ENCODE data around the gene KRTAP10-2.

The KRTAP10-2 gene

GRCh38 chr21:44529011-44529421 lies 22.3 kb downstream of the KRTAP10-2 start (continued):
- TF ChIP-seq PRDM10 (tag by site-specific recombination; IDR thresholded peaks at IDR 0.05) (no peak), ZNF416 (tag by site-specific recombination; IDR thresholded peaks at IDR 0.05) (no peak), FEZF1 (tag by site-specific recombination; IDR thresholded peaks at IDR 0.05) (no peak)

GRCh38 chr21:44528634-44528995 lies 22.7 kb downstream of the KRTAP10-2 start:
- no peaks in the 10 kb centered on the region for H3K36me3 ChIP-seq (ENCODE audit: control insufficient read depth in 2 of 2, insufficient read depth in 1 of 2, low read length in 2 of 2)
- ChIA-PET CTCF (no interaction called here), POLR2A (no interaction called here)
- no peak overlapping the region for H3K4me3 ChIP-seq (ENCODE audit: low read depth, low read length)
- H3K9me3 ChIP-seq (ENCODE audit: control insufficient read depth, insufficient read depth, low read depth, low read length), result no peaks in the 10 kb centered on the region
- H3K27ac ChIP-seq (ENCODE audit: extremely low read depth, low read depth, low read length), result no peak overlapping the region
- TF ChIP-seq ZSCAN23 (tag by site-specific recombination; IDR thresholded peaks at IDR 0.05), result no peak
- TF ChIP-seq ZNF843 (tag by site-specific recombination; IDR thresholded peaks at IDR 0.05), result no peak
- TF ChIP-seq ZNF26 (tag by site-specific recombination; IDR thresholded peaks at IDR 0.05), result no peak
- H3K4me1 ChIP-seq (ENCODE audit: control insufficient read depth, insufficient read depth, low read length), result no peaks in the 10 kb centered on the region

DNA sequence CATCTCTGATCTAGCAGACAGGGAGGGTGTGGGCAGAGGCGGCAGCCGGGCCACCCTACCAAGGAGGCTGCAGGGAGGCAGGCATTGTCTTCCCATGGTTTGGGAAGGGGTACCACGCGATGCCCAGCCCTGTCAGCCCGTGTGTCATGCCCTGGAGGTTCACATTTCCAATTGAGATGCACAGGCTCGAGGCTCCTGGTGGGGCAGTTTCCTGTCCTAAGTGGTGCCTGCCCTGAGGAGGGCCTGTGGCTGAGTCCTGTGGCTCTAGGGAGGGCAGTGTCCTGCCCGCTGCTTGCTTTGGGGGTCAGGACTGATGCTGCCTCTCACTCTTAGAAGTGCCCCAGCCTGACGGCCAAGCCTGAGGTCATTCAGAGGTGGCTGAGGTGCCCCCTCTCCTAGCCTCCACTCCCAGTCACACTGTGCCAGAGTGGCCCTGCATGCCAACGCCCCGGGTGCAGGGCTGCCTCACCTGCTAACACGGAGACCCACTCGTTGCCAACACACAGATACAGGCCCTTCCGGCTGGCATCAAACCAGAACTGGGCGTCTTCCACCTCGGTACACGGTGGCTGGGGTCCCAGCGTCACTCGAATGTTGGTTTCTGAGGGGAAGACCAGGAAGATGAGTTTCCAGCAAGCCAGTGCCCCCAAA lies 23.2 kb downstream of the KRTAP10-2 start:
- no peaks in the 10 kb centered on the region for H3K9me3 ChIP-seq (ENCODE audit: control insufficient read depth, insufficient read depth, low read depth, low read length)
- H3K4me3 ChIP-seq (ENCODE audit: low read depth, low read length), result no peak overlapping the region
- no peak overlapping the region for H3K27ac ChIP-seq (ENCODE audit: extremely low read depth, low read depth, low read length)
- H3K36me3 ChIP-seq (ENCODE audit: control insufficient read depth in 2 of 2, insufficient read depth in 1 of 2, low read length in 2 of 2), result no peaks in the 10 kb centered on the region
- ChIA-PET CTCF (no interaction called here), POLR2A (no interaction called here)
- no peaks in the 10 kb centered on the region for H3K4me1 ChIP-seq (ENCODE audit: control insufficient read depth, insufficient read depth, low read length)
- TF ChIP-seq ZNF571 (tag by site-specific recombination; IDR thresholded peaks at IDR 0.05) (no peak), ZBTB8A (tag by site-specific recombination; IDR thresholded peaks at IDR 0.05) (no peak), WT1 (tag by site-specific recombination; IDR thresholded peaks at IDR 0.05) (no peak), ZNF24 (tag by site-specific recombination; IDR thresholded peaks at IDR 0.05) (no peak), ZNF280C (tag by site-specific recombination; IDR thresholded peaks at IDR 0.05) (no peak), ZNF623 (tag by site-specific recombination; IDR thresholded peaks at IDR 0.05) (no peak), ZNF654 (tag by site-specific recombination; IDR thresholded peaks at IDR 0.05; ENCODE audit: low read depth) (no peak), ZNF175 (tag by site-specific recombination; IDR thresholded peaks at IDR 0.05) (no peak), HOXC10 (CRISPR knock-in tag; IDR thresholded peaks at IDR 0.05) (no peak), ZNF146 (tag by site-specific recombination; IDR thresholded peaks at IDR 0.05) (no peak), ZBTB7A (tag by site-specific recombination; IDR thresholded peaks at IDR 0.05; ENCODE audit: low read depth) (no peak), ZNF394 (tag by site-specific recombination; IDR thresholded peaks at IDR 0.05; ENCODE audit: borderline replicate concordance) (no peak), ZNF514 (tag by site-specific recombination; IDR thresholded peaks at IDR 0.05) (no peak), BCL11B (tag by site-specific recombination; IDR thresholded peaks at IDR 0.05; ENCODE audit: low read depth) (no peak)
- TF ChIP-seq, protein P1, sequence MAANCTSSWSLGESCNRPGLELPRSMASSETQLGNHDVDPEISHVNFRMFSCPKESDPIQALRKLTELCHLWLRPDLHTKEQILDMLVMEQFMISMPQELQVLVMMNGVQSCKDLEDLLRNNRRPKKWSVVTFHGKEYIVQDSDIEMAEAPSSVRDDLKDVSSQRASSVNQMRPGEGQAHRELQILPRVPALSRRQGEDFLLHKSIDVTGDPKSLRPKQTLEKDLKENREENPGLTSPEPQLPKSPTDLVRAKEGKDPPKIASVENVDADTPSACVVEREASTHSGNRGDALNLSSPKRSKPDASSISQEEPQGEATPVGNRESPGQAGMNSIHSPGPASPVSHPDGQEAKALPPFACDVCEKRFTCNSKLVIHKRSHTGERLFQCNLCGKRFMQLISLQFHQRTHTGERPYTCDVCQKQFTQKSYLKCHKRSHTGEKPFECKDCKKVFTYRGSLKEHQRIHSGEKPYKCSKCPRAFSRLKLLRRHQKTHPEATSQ (tag by site-specific recombination; IDR thresholded peaks at IDR 0.05), result no peak
- TF ChIP-seq, protein P2, sequence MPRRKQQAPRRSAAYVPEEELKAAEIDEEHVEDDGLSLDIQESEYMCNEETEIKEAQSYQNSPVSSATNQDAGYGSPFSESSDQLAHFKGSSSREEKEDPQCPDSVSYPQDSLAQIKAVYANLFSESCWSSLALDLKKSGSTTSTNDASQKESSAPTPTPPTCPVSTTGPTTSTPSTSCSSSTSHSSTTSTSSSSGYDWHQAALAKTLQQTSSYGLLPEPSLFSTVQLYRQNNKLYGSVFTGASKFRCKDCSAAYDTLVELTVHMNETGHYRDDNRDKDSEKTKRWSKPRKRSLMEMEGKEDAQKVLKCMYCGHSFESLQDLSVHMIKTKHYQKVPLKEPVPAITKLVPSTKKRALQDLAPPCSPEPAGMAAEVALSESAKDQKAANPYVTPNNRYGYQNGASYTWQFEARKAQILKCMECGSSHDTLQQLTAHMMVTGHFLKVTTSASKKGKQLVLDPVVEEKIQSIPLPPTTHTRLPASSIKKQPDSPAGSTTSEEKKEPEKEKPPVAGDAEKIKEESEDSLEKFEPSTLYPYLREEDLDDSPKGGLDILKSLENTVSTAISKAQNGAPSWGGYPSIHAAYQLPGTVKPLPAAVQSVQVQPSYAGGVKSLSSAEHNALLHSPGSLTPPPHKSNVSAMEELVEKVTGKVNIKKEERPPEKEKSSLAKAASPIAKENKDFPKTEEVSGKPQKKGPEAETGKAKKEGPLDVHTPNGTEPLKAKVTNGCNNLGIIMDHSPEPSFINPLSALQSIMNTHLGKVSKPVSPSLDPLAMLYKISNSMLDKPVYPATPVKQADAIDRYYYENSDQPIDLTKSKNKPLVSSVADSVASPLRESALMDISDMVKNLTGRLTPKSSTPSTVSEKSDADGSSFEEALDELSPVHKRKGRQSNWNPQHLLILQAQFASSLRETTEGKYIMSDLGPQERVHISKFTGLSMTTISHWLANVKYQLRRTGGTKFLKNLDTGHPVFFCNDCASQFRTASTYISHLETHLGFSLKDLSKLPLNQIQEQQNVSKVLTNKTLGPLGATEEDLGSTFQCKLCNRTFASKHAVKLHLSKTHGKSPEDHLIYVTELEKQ (tag by site-specific recombination; IDR thresholded peaks at IDR 0.05; ENCODE audit: borderline replicate concordance), result no peak

All from HEK293 (cell line).